ENCODE data around the gene BICDL2.

DNA sequence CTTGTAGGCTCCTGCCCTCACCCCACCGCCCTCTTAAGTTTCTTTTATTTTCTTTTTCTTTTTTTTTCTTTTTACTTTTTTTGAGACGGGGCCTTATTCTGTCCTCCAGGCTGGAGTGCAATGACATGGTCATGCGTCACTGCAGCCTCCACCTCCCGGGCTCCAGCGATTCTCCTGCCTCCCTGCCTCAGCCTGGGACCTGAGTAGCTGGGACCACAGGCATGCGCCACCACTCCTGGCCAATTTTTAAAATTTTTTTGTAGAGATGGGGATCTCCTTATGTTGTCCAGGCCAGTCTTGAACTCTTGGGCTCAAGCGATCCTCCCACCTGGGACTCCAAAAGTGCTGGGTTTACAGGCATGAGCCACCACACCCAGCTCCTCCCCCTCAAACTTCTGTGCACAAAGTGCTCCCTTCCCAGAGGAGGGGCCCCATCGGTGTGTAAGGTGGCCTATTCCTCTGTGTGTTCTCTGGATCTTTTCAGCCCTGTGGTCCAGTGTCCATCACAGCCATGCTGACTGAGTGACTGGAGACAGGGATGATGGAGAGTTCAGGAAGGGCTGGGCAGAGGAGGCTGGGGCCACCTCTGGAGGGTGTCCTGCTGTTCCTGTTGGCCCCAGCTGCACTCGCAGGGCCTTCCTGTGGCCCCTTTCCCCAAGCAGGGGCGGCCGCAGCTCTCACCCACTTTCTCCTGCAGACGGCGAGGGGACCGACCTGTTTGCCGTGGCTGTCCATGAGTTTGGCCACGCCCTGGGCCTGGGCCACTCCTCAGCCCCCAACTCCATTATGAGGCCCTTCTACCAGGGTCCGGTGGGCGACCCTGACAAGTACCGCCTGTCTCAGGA lies 19.8 kb upstream of the BICDL2 start:
- TF ChIP-seq MAZ (IDR thresholded peaks at IDR 0.05; ENCODE audit: borderline replicate concordance, low read depth, low read length): no peak
- TF ChIP-seq, protein P1, sequence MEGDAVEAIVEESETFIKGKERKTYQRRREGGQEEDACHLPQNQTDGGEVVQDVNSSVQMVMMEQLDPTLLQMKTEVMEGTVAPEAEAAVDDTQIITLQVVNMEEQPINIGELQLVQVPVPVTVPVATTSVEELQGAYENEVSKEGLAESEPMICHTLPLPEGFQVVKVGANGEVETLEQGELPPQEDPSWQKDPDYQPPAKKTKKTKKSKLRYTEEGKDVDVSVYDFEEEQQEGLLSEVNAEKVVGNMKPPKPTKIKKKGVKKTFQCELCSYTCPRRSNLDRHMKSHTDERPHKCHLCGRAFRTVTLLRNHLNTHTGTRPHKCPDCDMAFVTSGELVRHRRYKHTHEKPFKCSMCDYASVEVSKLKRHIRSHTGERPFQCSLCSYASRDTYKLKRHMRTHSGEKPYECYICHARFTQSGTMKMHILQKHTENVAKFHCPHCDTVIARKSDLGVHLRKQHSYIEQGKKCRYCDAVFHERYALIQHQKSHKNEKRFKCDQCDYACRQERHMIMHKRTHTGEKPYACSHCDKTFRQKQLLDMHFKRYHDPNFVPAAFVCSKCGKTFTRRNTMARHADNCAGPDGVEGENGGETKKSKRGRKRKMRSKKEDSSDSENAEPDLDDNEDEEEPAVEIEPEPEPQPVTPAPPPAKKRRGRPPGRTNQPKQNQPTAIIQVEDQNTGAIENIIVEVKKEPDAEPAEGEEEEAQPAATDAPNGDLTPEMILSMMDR (IDR thresholded peaks at IDR 0.05): no peak
- TF ChIP-seq, protein P2, sequence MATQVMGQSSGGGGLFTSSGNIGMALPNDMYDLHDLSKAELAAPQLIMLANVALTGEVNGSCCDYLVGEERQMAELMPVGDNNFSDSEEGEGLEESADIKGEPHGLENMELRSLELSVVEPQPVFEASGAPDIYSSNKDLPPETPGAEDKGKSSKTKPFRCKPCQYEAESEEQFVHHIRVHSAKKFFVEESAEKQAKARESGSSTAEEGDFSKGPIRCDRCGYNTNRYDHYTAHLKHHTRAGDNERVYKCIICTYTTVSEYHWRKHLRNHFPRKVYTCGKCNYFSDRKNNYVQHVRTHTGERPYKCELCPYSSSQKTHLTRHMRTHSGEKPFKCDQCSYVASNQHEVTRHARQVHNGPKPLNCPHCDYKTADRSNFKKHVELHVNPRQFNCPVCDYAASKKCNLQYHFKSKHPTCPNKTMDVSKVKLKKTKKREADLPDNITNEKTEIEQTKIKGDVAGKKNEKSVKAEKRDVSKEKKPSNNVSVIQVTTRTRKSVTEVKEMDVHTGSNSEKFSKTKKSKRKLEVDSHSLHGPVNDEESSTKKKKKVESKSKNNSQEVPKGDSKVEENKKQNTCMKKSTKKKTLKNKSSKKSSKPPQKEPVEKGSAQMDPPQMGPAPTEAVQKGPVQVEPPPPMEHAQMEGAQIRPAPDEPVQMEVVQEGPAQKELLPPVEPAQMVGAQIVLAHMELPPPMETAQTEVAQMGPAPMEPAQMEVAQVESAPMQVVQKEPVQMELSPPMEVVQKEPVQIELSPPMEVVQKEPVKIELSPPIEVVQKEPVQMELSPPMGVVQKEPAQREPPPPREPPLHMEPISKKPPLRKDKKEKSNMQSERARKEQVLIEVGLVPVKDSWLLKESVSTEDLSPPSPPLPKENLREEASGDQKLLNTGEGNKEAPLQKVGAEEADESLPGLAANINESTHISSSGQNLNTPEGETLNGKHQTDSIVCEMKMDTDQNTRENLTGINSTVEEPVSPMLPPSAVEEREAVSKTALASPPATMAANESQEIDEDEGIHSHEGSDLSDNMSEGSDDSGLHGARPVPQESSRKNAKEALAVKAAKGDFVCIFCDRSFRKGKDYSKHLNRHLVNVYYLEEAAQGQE (IDR thresholded peaks at IDR 0.05): no peak
- TF ChIP-seq, protein P3, sequence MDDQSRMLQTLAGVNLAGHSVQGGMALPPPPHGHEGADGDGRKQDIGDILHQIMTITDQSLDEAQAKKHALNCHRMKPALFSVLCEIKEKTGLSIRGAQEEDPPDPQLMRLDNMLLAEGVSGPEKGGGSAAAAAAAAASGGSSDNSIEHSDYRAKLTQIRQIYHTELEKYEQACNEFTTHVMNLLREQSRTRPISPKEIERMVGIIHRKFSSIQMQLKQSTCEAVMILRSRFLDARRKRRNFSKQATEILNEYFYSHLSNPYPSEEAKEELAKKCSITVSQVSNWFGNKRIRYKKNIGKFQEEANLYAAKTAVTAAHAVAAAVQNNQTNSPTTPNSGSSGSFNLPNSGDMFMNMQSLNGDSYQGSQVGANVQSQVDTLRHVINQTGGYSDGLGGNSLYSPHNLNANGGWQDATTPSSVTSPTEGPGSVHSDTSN (IDR thresholded peaks at IDR 0.05): no peak
- no peak for TF ChIP-seq PHF8 (IDR thresholded peaks at IDR 0.05; ENCODE audit: borderline replicate concordance, low read depth)
- TF ChIP-seq POLR2A (IDR thresholded peaks at IDR 0.05; ENCODE audit: low read length): no peak
- TF ChIP-seq CBX8 (IDR thresholded peaks at IDR 0.05): no peak
- TF ChIP-seq SMC3 (IDR thresholded peaks at IDR 0.05): no peak
- TF ChIP-seq HDAC2 (IDR thresholded peaks at IDR 0.05): no peak
- TF ChIP-seq, protein P4, sequence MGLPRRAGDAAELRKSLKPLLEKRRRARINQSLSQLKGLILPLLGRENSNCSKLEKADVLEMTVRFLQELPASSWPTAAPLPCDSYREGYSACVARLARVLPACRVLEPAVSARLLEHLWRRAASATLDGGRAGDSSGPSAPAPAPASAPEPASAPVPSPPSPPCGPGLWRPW (IDR thresholded peaks at IDR 0.05): no peak
